Glutamatergic neuron (in vitro differentiated cells): ENCODE data around the gene DRC3. TPM values are rescaled to one million over a fixed set of nuclear protein-coding genes. Genes with fewer than 3 reads are reported as not detected.

Source experiments
- DNase-seq: peaks from one replicate; pipeline ENCODE4 v3.0.0; 2022
- H3K27ac Mint-ChIP-seq: one replicate; pipeline ENCODE4 v1.8.0; 2020; ENCODE audit warnings: mild to moderate bottlenecking, mixed read lengths, inconsistent platforms; ENCODE audit not compliant: unreplicated experiment
- H3K27me3 Mint-ChIP-seq: one replicate; pipeline ENCODE4 v1.8.0; 2020; ENCODE audit warnings: mild to moderate bottlenecking, moderate library complexity, mixed read lengths, inconsistent platforms; ENCODE audit not compliant: unreplicated experiment
- H3K36me3 Mint-ChIP-seq: one replicate; pipeline ENCODE4 v1.8.0; 2020; ENCODE audit warnings: mild to moderate bottlenecking, mixed read lengths, inconsistent platforms; ENCODE audit not compliant: unreplicated experiment
- H3K4me1 Mint-ChIP-seq: one replicate; pipeline ENCODE4 v1.8.0; 2020; ENCODE audit warnings: mild to moderate bottlenecking, low read depth, mixed read lengths, inconsistent platforms; ENCODE audit not compliant: unreplicated experiment
- H3K4me3 Mint-ChIP-seq: one replicate; pipeline ENCODE4 v1.8.0; 2020; ENCODE audit warnings: mild to moderate bottlenecking, mixed read lengths, inconsistent platforms; ENCODE audit not compliant: unreplicated experiment
- H3K9me3 Mint-ChIP-seq: one replicate; pipeline ENCODE4 v1.8.0; 2020; ENCODE audit warnings: mild to moderate bottlenecking, moderate library complexity, mixed read lengths, inconsistent platforms; ENCODE audit not compliant: unreplicated experiment
- CTCF ChIP-seq: fragments of 200-600 bp; sonication (generic); IDR thresholded peaks from one replicate; pipeline ENCODE4 v1.5.0; 2021; ENCODE audit not compliant: partially characterized antibody, unreplicated experiment
- total RNA-seq: library from RNA; stranded (reverse); fragmentation: NEBNext Ultra II Directional; extraction: Animal tissue kit (Norgen Biotek cat#: 25700); gene quantifications from one replicate; pipeline ENCODE4 v1.2.1, GENCODE V29; 2021; ENCODE audit not compliant: unreplicated experiment

Gene DRC3
- total RNA-seq, 1 donor from 2014 or later = 0.29 TPM

- Mint-ChIP-seq H3K27ac (peak overlapping the region; percentile 94), H3K36me3 (peaks cover 5% of the 10 kb centered on the region), H3K27me3 (peaks cover 4% of the 10 kb centered on the region), H3K4me3 (peak overlapping the region; percentile 99), H3K4me1 (peaks cover 24% of the 10 kb centered on the region), H3K9me3 (peaks cover 11% of the 10 kb centered on the region)
- TF ChIP-seq CTCF = no peak
- DNase-seq = peak; percentile 62
Measured at GRCh38 chr17:18039535-18040260, 67.0 kb downstream of the DRC3 start.

- TF ChIP-seq CTCF = no peak
- DNase-seq = peak; percentile 18
- H3K27me3 Mint-ChIP-seq = peaks cover 4% of the 10 kb centered on the region
- peaks cover 5% of the 10 kb centered on the region for H3K36me3 Mint-ChIP-seq
- H3K9me3 Mint-ChIP-seq = peaks cover 11% of the 10 kb centered on the region
- peak overlapping the region; percentile 43 for H3K27ac Mint-ChIP-seq
- peak overlapping the region; percentile 86 for H3K4me3 Mint-ChIP-seq
- H3K4me1 Mint-ChIP-seq = peaks cover 24% of the 10 kb centered on the region
Measured at GRCh38 chr17:18040261-18040858, 67.7 kb downstream of the DRC3 start.

- Mint-ChIP-seq H3K27ac (no peak overlapping the region), H3K9me3 (peaks cover 11% of the 10 kb centered on the region), H3K36me3 (peaks cover 5% of the 10 kb centered on the region), H3K4me3 (no peak overlapping the region), H3K4me1 (peaks cover 24% of the 10 kb centered on the region), H3K27me3 (peaks cover 4% of the 10 kb centered on the region)
- no peak for TF ChIP-seq CTCF
- no peak for DNase-seq
Measured at GRCh38 chr17:18041776-18042175, 69.1 kb downstream of the DRC3 start.

- Mint-ChIP-seq H3K4me1 (peaks cover 19% of the 10 kb centered on the region), H3K27me3 (peaks cover 2% of the 10 kb centered on the region), H3K27ac (peak overlapping the region; percentile 1), H3K9me3 (peaks cover 8% of the 10 kb centered on the region), H3K36me3 (no peaks in the 10 kb centered on the region), H3K4me3 (peak overlapping the region; percentile 7)
- no peak for DNase-seq
- TF ChIP-seq CTCF = no peak
Measured at GRCh38 chr17:18042983-18043382, 70.3 kb downstream of the DRC3 start.

- Mint-ChIP-seq H3K9me3 (peaks cover 4% of the 10 kb centered on the region), H3K36me3 (no peaks in the 10 kb centered on the region), H3K27ac (no peak overlapping the region), H3K4me1 (peaks cover 16% of the 10 kb centered on the region), H3K4me3 (no peak overlapping the region), H3K27me3 (peaks cover 2% of the 10 kb centered on the region)
- DNase-seq = no peak
- TF ChIP-seq CTCF = no peak
Measured at GRCh38 chr17:18043491-18043890, 70.8 kb downstream of the DRC3 start.
